ENCODE data around the gene DOCK9. TPM values are rescaled to one million over a fixed set of nuclear protein-coding genes. Genes with fewer than 3 reads are reported as not detected.

Gene DOCK9
- total RNA-seq, 1 donor from 2014 or later: 46.2 TPM

DNA sequence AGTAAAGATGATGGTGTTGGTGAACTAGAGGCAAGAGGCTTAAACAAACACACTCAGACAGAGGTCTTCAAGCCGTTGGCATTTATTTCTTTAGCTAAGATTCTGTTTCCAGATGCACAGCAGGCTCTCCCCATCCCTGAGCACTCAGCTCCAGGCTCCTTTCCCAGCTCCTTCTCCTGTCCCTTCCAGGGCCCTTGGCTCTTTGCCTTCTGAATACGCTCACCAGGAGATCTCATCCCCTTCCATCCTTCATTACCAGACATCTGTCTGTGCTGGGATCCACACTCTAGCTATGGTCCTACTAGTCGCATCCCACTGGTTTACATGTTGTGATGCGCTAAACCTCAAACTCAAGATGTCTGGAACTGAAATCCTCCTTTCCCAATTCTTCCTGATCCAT, 25.3 kb upstream of the DOCK9 start:
- TF ChIP-seq, protein P1, sequence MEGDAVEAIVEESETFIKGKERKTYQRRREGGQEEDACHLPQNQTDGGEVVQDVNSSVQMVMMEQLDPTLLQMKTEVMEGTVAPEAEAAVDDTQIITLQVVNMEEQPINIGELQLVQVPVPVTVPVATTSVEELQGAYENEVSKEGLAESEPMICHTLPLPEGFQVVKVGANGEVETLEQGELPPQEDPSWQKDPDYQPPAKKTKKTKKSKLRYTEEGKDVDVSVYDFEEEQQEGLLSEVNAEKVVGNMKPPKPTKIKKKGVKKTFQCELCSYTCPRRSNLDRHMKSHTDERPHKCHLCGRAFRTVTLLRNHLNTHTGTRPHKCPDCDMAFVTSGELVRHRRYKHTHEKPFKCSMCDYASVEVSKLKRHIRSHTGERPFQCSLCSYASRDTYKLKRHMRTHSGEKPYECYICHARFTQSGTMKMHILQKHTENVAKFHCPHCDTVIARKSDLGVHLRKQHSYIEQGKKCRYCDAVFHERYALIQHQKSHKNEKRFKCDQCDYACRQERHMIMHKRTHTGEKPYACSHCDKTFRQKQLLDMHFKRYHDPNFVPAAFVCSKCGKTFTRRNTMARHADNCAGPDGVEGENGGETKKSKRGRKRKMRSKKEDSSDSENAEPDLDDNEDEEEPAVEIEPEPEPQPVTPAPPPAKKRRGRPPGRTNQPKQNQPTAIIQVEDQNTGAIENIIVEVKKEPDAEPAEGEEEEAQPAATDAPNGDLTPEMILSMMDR (conservative IDR thresholded peaks at IDR 0.05): no peak
- H3K4me3 Mint-ChIP-seq: no peak overlapping the region
- H3K27ac Mint-ChIP-seq: no peak overlapping the region
- no peak for DNase-seq (ENCODE audit: extremely low spot score, unreplicated experiment)
- no peaks in the 10 kb centered on the region for H3K27me3 Mint-ChIP-seq
- peaks cover 47% of the 10 kb centered on the region for H3K4me1 Mint-ChIP-seq (ENCODE audit: unreplicated experiment)
- no peaks in the 10 kb centered on the region for H3K9me3 Mint-ChIP-seq
- no peaks in the 10 kb centered on the region for H3K36me3 Mint-ChIP-seq

DNA sequence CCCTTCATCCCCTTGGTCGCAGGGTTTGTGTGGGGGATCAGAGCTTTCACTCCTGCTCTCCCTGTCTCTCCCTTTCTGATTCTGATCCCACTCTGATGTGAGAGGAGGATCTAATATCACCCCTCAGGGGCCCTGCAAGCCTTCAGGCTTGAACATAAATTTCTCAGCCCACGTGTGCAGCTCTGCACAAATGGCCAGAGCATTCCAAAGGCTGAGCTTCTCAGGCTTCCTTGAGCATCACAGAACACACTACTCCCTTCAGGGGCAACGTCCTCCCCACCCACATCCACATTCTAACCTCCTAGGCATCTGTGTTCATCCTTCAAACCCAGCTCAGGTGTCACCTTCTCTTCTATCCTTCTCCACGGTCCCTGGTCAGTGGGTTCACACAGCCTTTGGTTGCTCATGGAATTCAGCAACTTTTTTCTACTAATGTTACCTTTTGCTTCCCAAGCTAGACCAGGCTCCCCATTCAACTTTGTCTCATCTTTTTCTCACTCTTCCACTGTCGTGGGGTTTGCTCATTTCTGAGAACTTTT, 24.4 kb upstream of the DOCK9 start:
- H3K4me3 Mint-ChIP-seq: no peak overlapping the region
- H3K27me3 Mint-ChIP-seq: no peaks in the 10 kb centered on the region
- TF ChIP-seq, protein P1 (conservative IDR thresholded peaks at IDR 0.05): no peak
- DNase-seq (ENCODE audit: extremely low spot score, unreplicated experiment): no peak
- no peak overlapping the region for H3K27ac Mint-ChIP-seq
- peaks cover 51% of the 10 kb centered on the region for H3K4me1 Mint-ChIP-seq (ENCODE audit: unreplicated experiment)
- H3K9me3 Mint-ChIP-seq: no peaks in the 10 kb centered on the region
- H3K36me3 Mint-ChIP-seq: no peaks in the 10 kb centered on the region

DNA sequence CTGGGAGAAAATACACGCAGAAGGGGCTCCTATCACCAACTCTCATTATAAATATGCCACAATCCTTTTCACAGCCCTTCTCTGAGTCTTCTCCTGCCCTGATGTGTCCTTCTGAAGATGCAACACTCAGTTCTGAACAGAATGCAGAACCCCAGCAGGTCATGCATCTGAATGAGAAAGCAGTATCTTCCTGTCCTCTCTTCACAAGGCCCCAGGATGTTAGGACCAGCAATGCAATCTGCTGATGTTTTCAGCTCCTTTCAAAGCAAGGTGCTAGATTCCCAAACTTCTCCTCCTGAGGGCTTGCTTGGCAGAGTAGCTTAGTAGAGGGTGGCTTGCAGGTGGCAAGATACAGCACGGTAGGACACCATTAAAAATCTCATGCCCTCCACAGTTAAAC, 22.3 kb upstream of the DOCK9 start:
- TF ChIP-seq, protein P1 (conservative IDR thresholded peaks at IDR 0.05): no peak
- no peak overlapping the region for H3K4me3 Mint-ChIP-seq
- H3K36me3 Mint-ChIP-seq: no peaks in the 10 kb centered on the region
- H3K27ac Mint-ChIP-seq: no peak overlapping the region
- H3K9me3 Mint-ChIP-seq: no peaks in the 10 kb centered on the region
- H3K27me3 Mint-ChIP-seq: no peaks in the 10 kb centered on the region
- peaks cover 54% of the 10 kb centered on the region for H3K4me1 Mint-ChIP-seq (ENCODE audit: unreplicated experiment)
- DNase-seq (ENCODE audit: extremely low spot score, unreplicated experiment): no peak

DNA sequence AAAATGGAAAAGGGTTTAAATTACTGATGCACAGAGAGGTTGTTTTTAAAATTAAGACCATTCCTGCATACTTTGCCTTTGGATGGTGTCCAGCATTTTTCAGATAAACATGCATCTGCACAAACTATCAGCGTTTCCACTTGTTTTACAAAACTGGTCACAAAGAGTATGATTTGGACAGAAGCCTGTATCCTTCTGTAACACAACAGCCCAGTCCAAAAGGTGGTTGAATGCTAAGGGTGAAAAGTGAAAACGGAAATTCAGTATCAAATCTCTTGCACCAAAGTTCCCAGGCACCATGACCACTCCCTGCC, 21.7 kb upstream of the DOCK9 start:
- Mint-ChIP-seq H3K9me3 (no peaks in the 10 kb centered on the region), H3K27me3 (no peaks in the 10 kb centered on the region), H3K36me3 (no peaks in the 10 kb centered on the region), H3K4me1 (ENCODE audit: unreplicated experiment) (peaks cover 53% of the 10 kb centered on the region), H3K27ac (no peak overlapping the region), H3K4me3 (no peak overlapping the region)
- DNase-seq (ENCODE audit: extremely low spot score, unreplicated experiment): no peak
- TF ChIP-seq, protein P1 (conservative IDR thresholded peaks at IDR 0.05): no peak

DNA sequence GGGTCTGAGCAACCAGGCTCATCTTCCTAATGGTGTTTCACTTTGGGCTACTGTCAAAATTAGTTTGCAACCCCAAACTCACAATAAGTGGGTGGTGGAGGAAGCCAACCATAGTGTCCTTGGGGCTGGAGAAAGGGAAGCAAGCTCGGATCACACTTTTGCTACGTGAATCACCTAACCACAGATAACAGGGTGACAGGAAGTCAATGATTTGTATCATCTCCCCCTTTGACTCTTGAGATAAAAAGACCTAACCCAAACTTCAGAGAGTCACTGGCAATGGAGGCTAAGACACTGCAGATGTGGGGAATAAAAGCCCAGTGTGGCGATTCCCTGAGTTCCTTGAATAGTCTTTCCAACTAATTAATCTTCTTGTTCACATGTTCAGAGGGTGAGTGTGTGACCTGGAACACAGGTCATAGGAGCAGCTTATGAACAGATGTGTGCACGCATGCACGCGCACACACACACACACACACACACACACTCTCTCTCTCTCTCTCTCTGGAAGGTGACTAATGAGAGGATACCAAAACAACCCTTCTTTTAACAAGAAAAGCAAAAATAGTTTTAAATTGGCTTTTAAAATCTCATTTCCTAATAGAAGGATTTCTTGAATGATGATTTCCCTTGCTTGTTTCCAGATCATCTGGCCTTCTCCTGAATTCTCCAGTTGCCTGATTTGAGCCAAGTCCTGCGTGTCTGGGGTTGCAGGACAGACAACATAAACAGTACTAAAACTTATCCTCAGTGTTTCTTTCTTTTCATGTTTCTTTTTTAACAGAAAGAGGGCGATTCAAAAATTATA, 21.2 kb upstream of the DOCK9 start:
- no peaks in the 10 kb centered on the region for H3K36me3 Mint-ChIP-seq
- no peak overlapping the region for H3K27ac Mint-ChIP-seq
- peaks cover 50% of the 10 kb centered on the region for H3K4me1 Mint-ChIP-seq (ENCODE audit: unreplicated experiment)
- H3K4me3 Mint-ChIP-seq: no peak overlapping the region
- H3K27me3 Mint-ChIP-seq: no peaks in the 10 kb centered on the region
- no peak for DNase-seq (ENCODE audit: extremely low spot score, unreplicated experiment)
- H3K9me3 Mint-ChIP-seq: no peaks in the 10 kb centered on the region
- TF ChIP-seq, protein P1 (conservative IDR thresholded peaks at IDR 0.05): no peak

Measured in type B pancreatic cell (in vitro differentiated cells).